Neural cell (in vitro differentiated cells): ENCODE results near the gene ARHGEF7. TPM values are rescaled to one million over a fixed set of nuclear protein-coding genes. Genes with fewer than 3 reads are reported as not detected.

Experiments used
- polyA plus RNA-seq: library from polyadenylated mRNA; depleted of rRNA; stranded (reverse); fragments of >200 nt; gene quantifications from 2 replicates; pipeline ENCODE4 v1.2.3, GENCODE V29; 2014

The ARHGEF7 gene
- polyA plus RNA-seq, 1 donor from 2014 or later: 155 TPM

Other genes starting within 250 kb of the ARHGEF7 start
- gene ANKRD10, start 200.2 kb upstream of the ARHGEF7 start, polyA plus RNA-seq: 525 and 564 TPM in 2 replicates
- not detected in 2 replicates for gene TEX29, start 205.3 kb downstream of the ARHGEF7 start, polyA plus RNA-seq